DOHH2 (cell line): Measurements from ENCODE around the gene OTUD7B.
A peak's percentile ranks its signal among the peaks of the same experiment; 100 is the strongest.

Experiments
- H3F3A ChIP-seq: fragments of 200-600 bp; sonication (generic), shearing (Covaris generic); 2 replicates; pipeline ENCODE4 v1.6.0; 2016; ENCODE audit warnings: antibody characterized with exemption, mild to moderate bottlenecking; ENCODE audit not compliant: control insufficient read depth, insufficient read depth
- H3K27ac ChIP-seq: fragments of 200-600 bp; sonication (generic); 2 replicates; pipeline ENCODE4 v1.5.1; 2014; ENCODE audit warnings: low read depth, mild to moderate bottlenecking, low read length, moderate library complexity
- H3K27me3 ChIP-seq: fragments of 200-600 bp; sonication (generic); 2 replicates; pipeline ENCODE4 v1.6.1; 2014; ENCODE audit warnings: mild to moderate bottlenecking, low read length, mixed read lengths; ENCODE audit not compliant: control insufficient read depth
- H3K36me3 ChIP-seq: fragments of 200-600 bp; sonication (generic); 2 replicates; pipeline ENCODE4 v1.6.1; 2014; ENCODE audit warnings: mild to moderate bottlenecking, low read length, moderate library complexity, mixed read lengths; ENCODE audit not compliant: control insufficient read depth
- H3K4me1 ChIP-seq: fragments of 200-600 bp; sonication (generic); 2 replicates; pipeline ENCODE4 v1.6.1; 2014; ENCODE audit warnings: mild to moderate bottlenecking, low read length, mixed read lengths; ENCODE audit not compliant: control insufficient read depth
- H3K4me2 ChIP-seq: fragments of 200-600 bp; sonication (generic); 2 replicates; pipeline ENCODE4 v1.6.0; 2014; ENCODE audit warnings: mild to moderate bottlenecking, low read length, moderate library complexity
- H3K4me3 ChIP-seq: fragments of 200-600 bp; sonication (generic); 2 replicates; pipeline ENCODE4 v1.5.1; 2014; ENCODE audit warnings: mild to moderate bottlenecking, low read length, mixed read lengths
- H3K79me2 ChIP-seq: fragments of 200-600 bp; sonication (generic); 2 replicates; pipeline ENCODE4 v1.6.1; 2014; ENCODE audit warnings: mild to moderate bottlenecking, low read length, mixed read lengths; ENCODE audit not compliant: control insufficient read depth
- H3K9me2 ChIP-seq: fragments of 200-600 bp; sonication (generic); replicated peaks from 2 replicates; pipeline ENCODE4 v1.6.1; 2014; ENCODE audit warnings: mild to moderate bottlenecking, low read length, mixed read lengths; ENCODE audit not compliant: control insufficient read depth
- H3K9me3 ChIP-seq: fragments of 200-600 bp; sonication (generic); 2 replicates; pipeline ENCODE4 v1.6.1; 2014; ENCODE audit warnings: antibody characterized with exemption, low read length, mixed read lengths; ENCODE audit not compliant: control insufficient read depth, insufficient read depth
- H4K20me1 ChIP-seq: fragments of 200-600 bp; sonication (generic); 2 replicates; pipeline ENCODE4 v1.6.0; 2014; ENCODE audit warnings: low read depth, mild to moderate bottlenecking, antibody characterized with exemption, low read length, moderate library complexity; ENCODE audit not compliant: control insufficient read depth, insufficient read depth
- EZH2phosphoT487 ChIP-seq: fragments of 200-600 bp; sonication (generic); IDR thresholded peaks from 2 replicates; pipeline ENCODE4 v1.6.1; 2017; ENCODE audit warnings: borderline replicate concordance, mild to moderate bottlenecking, antibody characterized with exemption, low read length, moderate library complexity, mixed read lengths
- TF ChIP-seq, protein P1 (sequence below): fragments of 200-600 bp; sonication (generic); IDR thresholded peaks from one replicate; pipeline ENCODE4 v1.5.1; 2014; ENCODE audit warnings: antibody characterized with exemption, mild to moderate bottlenecking, low read depth, low read length; ENCODE audit not compliant: poor library complexity, severe bottlenecking

OTUD7B gene

DNA sequence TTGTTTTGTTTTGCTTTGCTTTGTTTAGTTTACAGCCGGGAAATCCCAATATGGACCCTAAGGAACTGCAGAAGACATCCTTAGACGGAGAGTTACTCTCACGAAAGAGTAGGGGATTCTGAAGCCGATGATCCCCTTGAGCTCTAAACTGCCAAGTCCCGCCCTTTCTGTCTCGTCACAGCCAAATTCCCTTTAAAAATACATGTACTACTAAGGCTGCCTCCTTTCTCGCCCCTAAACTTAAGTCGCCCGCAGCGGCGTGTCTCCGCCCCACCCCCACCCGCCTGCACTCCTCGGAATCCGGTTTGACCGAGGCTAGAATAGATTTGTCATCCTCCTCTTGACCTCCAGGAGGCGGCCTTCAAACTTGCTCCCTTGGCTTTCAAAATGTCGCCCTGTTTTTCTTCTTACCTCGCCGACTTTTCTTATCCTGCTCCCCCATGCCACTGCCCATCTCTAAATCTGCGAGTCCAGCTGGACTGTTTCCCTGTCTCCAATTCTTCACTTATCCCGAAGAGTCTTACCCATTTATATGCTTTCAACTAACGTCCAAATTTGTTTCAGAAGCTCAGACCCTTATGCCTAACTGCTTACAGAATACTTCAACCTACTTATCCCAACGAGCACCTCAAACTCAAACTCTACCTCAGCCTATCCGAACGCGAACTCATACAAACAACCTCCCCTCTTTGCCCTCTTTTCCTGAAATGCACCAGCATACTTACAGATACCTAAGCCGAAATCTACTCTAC, 122.1 kb downstream of the OTUD7B start:
- peak overlapping the region; percentile 98 for H3K27ac ChIP-seq
- H3K79me2 ChIP-seq: no peaks in the 10 kb centered on the region
- H4K20me1 ChIP-seq: no peaks in the 10 kb centered on the region
- H3K27me3 ChIP-seq: no peaks in the 10 kb centered on the region
- H3K36me3 ChIP-seq: peaks cover 4% of the 10 kb centered on the region
- peaks cover 42% of the 10 kb centered on the region for H3F3A ChIP-seq
- peak overlapping the region; percentile 86 for H3K4me2 ChIP-seq
- no peaks in the 10 kb centered on the region for H3K9me2 ChIP-seq
- no peaks in the 10 kb centered on the region for H3K9me3 ChIP-seq
- H3K4me1 ChIP-seq: peaks cover 56% of the 10 kb centered on the region
- peak overlapping the region; percentile 75 for H3K4me3 ChIP-seq
- TF ChIP-seq, protein P1, sequence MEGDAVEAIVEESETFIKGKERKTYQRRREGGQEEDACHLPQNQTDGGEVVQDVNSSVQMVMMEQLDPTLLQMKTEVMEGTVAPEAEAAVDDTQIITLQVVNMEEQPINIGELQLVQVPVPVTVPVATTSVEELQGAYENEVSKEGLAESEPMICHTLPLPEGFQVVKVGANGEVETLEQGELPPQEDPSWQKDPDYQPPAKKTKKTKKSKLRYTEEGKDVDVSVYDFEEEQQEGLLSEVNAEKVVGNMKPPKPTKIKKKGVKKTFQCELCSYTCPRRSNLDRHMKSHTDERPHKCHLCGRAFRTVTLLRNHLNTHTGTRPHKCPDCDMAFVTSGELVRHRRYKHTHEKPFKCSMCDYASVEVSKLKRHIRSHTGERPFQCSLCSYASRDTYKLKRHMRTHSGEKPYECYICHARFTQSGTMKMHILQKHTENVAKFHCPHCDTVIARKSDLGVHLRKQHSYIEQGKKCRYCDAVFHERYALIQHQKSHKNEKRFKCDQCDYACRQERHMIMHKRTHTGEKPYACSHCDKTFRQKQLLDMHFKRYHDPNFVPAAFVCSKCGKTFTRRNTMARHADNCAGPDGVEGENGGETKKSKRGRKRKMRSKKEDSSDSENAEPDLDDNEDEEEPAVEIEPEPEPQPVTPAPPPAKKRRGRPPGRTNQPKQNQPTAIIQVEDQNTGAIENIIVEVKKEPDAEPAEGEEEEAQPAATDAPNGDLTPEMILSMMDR: peak; percentile 71
- TF ChIP-seq EZH2phosphoT487: no peak
